ENCODE data around the gene ANKHD1. TPM values are rescaled to one million over a fixed set of nuclear protein-coding genes. Genes with fewer than 3 reads are reported as not detected.

ANKHD1 gene
- total RNA-seq, 2 experiments from 2014 or later, result 99.3 to 103 TPM

GRCh38 chr5:140381972-140382371, 19.7 kb upstream of the ANKHD1 start:
- POLR2A ChIA-PET, result interaction anchor here (1.0 kb wide), 1 partner anchor 20 kb away, joined by 5 read pairs; no protein-coding TSS in a partner anchor
- peaks cover 1% of the 10 kb centered on the region for H3K9me3 Mint-ChIP-seq
- ATAC-seq, result peak; percentile 100
- no peak for TF ChIP-seq CTCF (IDR thresholded peaks at IDR 0.05)
- no peak overlapping the region for H3K27ac Mint-ChIP-seq
- CTCF ChIA-PET, result interaction anchor here (1.2 to 2.1 kb wide), 2 partner anchors 9 to 16 kb away, joined by 4 to 18 read pairs; no protein-coding TSS in a partner anchor
- no peaks in the 10 kb centered on the region for H3K36me3 Mint-ChIP-seq (ENCODE audit: low read depth)
- intact Hi-C loops (cut with micrococcal nuclease), result no loop called here
- H3K4me1 Mint-ChIP-seq (ENCODE audit: low read depth), result peaks cover 15% of the 10 kb centered on the region
- H3K27me3 Mint-ChIP-seq, result no peaks in the 10 kb centered on the region
- DNase-seq, result peak; percentile 46
- H3K4me3 Mint-ChIP-seq, result no peak overlapping the region

GRCh38 chr5:140382866-140383265, 18.8 kb upstream of the ANKHD1 start:
- CTCF ChIA-PET, result interaction anchor here (1.1 to 2.1 kb wide), 2 partner anchors 10 kb away, joined by 4 to 18 read pairs; no protein-coding TSS in a partner anchor

GRCh38 chr5:140383300-140383699, 18.3 kb upstream of the ANKHD1 start:
- ChIA-PET CTCF (interaction anchor here (1.1 kb wide), 1 partner anchor 10 kb away, joined by 4 read pairs; no protein-coding TSS in a partner anchor), POLR2A (no interaction called here)
- no peak for TF ChIP-seq CTCF (IDR thresholded peaks at IDR 0.05)
- intact Hi-C loops (cut with micrococcal nuclease), result no loop called here
- DNase-seq (no peak), ATAC-seq (no peak)
- Mint-ChIP-seq H3K4me1 (ENCODE audit: low read depth) (peaks cover 15% of the 10 kb centered on the region), H3K27ac (no peak overlapping the region), H3K9me3 (peaks cover 1% of the 10 kb centered on the region), H3K27me3 (no peaks in the 10 kb centered on the region), H3K36me3 (ENCODE audit: low read depth) (no peaks in the 10 kb centered on the region), H3K4me3 (no peak overlapping the region)

More at GRCh38 chr5:140382866-140383265, 18.8 kb upstream of the ANKHD1 start:
- no peak overlapping the region for H3K4me3 Mint-ChIP-seq
- H3K36me3 Mint-ChIP-seq (ENCODE audit: low read depth), result no peaks in the 10 kb centered on the region
- H3K4me1 Mint-ChIP-seq (ENCODE audit: low read depth), result peaks cover 15% of the 10 kb centered on the region
- peaks cover 1% of the 10 kb centered on the region for H3K9me3 Mint-ChIP-seq
- POLR2A ChIA-PET, result no interaction called here
- H3K27me3 Mint-ChIP-seq, result no peaks in the 10 kb centered on the region
- intact Hi-C loops (cut with micrococcal nuclease), result no loop called here
- no peak for TF ChIP-seq CTCF (IDR thresholded peaks at IDR 0.05)
- H3K27ac Mint-ChIP-seq, result no peak overlapping the region
- no peak for ATAC-seq
- DNase-seq, result no peak

GRCh38 chr5:140388052-140388451, 13.6 kb upstream of the ANKHD1 start:
- no peaks in the 10 kb centered on the region for H3K9me3 Mint-ChIP-seq
- TF ChIP-seq CTCF (IDR thresholded peaks at IDR 0.05), result no peak
- H3K4me3 Mint-ChIP-seq, result no peak overlapping the region
- POLR2A ChIA-PET, result interaction anchor here (0.5 to 0.9 kb wide), 2 partner anchors 99 to 259 kb away, joined by 3 to 4 read pairs; no protein-coding TSS in a partner anchor
- no peak overlapping the region for H3K27ac Mint-ChIP-seq
- ATAC-seq (no peak), DNase-seq (no peak)
- peaks cover 3% of the 10 kb centered on the region for H3K4me1 Mint-ChIP-seq (ENCODE audit: low read depth)
- intact Hi-C loops (cut with micrococcal nuclease), result no loop called here
- CTCF ChIA-PET, result interaction anchor here (1.0 to 4.6 kb wide), 5 partner anchors 9 to 72 kb away, joined by 3 to 25 read pairs (median 4); no protein-coding TSS in a partner anchor
- peaks cover 3% of the 10 kb centered on the region for H3K36me3 Mint-ChIP-seq (ENCODE audit: low read depth)
- H3K27me3 Mint-ChIP-seq, result no peaks in the 10 kb centered on the region

GRCh38 chr5:140391312-140391711, 10.3 kb upstream of the ANKHD1 start:
- TF ChIP-seq CTCF (IDR thresholded peaks at IDR 0.05), result no peak
- POLR2A ChIA-PET, result no interaction called here
- Mint-ChIP-seq H3K36me3 (ENCODE audit: low read depth) (peaks cover 3% of the 10 kb centered on the region), H3K9me3 (no peaks in the 10 kb centered on the region), H3K27ac (no peak overlapping the region), H3K4me3 (no peak overlapping the region), H3K4me1 (ENCODE audit: low read depth) (no peaks in the 10 kb centered on the region), H3K27me3 (no peaks in the 10 kb centered on the region)
- ATAC-seq (no peak), DNase-seq (no peak)
- intact Hi-C loops (cut with micrococcal nuclease), result no loop called here
- CTCF ChIA-PET, result interaction anchor here (1.6 to 3.9 kb wide), 2 partner anchors 10 to 18 kb away, joined by 5 to 20 read pairs; partner anchors contain the start of gene ANKHD1
